GM19328 (cell line): Measurements from ENCODE around the gene P2RY8.
A peak's percentile ranks its signal among the peaks of the same experiment; 100 is the strongest.
"Not testable (repeated sequence)": the region's sequence is repeated elsewhere in the genome, so short reads cannot be mapped to it uniquely, and the experiment has no call there.

Experiments
- ATAC-seq: cut with Tn5 transposase; IDR thresholded peaks from one replicate; pipeline ENCODE4 v1.9.1; 2021; ENCODE audit warnings: mild to moderate bottlenecking, moderate library complexity; ENCODE audit not compliant: unreplicated experiment

P2RY8 gene

DNA sequence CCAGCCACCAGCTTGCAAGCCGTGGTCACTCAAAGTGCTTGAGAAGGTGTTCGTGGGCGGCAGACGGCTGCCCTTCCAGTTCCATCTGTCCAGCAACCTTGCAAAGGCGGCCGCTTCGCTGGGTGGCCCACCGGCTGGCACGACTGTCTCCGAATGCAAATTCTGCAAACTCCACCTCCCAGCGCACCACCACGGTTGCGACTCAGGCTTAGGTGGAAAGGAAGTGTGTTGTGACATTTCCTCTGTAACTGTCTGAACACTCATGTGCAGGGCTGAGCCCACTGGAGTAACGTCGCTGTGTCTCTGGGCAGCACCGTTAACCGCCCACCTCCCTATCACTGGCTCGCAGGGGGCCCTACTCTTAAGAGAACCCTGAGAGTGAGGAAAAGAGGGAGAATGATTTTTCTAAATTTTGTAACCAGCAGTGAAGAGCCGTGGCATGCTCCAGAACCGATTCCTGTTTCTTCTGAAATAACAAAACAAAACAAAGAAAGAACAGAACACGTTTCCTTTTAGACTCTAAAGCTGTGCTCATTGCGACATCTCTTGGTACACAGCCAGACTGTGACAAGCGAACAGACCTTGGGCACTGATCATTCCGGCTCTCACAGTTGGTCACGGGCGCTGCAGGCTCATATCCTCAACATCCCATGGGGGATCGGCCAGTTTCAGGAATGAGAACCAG lies at the start of gene P2RY8:
TSS of gene P2RY8 (minus strand) at position 155 of the 685 bp plus-strand sequence. CDS start 70,627 bp downstream, outside the sequence.
- ATAC-seq = peak; percentile 65

- no peak for ATAC-seq
Measured at GRCh38 chrX:1584237-1585011, 47.4 kb upstream of the P2RY8 start.

- peak; percentile 72 for ATAC-seq
Measured at GRCh38 chrX:1582686-1583437, 45.9 kb upstream of the P2RY8 start.

DNA sequence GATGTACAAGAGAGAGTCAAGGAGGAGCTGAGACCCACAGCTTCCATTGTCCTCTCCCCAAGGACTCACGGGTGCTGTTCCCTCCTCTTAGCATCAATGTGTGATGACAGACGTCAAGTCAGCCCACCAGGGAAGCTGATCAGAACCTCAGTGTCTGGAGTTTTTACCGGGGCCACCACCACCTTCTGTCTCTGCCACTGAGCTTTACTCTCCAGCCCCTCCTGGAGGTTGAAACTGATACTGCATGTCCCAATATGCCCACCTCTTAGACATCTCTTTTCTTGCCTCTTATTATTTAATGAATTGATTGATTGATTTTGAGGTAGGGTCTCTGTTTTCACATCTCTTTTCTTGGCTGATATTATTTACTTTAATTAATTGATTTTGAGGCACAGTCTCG lies 44.1 kb upstream of the P2RY8 start:
- ATAC-seq = no peak

GRCh38 chrX:1578511-1579173 lies 41.7 kb upstream of the P2RY8 start:
- ATAC-seq = no peak

DNA sequence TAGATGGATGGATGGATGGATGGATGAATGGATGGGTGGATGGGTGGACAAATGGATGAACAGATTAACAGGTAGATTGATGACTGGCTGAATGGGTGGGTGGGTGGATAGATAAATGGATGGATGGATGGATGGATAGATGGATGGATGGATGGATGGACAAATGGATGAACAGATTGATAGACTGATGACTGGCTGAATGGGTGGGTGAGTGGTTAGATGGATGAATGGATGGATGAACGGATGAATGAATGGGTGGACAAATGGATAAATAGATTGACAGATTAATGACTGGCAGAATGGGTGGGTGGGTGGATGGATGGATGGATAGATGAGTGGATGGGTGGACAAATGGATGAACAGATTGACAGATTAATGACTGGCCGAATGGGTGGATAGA lies 40.9 kb upstream of the P2RY8 start:
- ATAC-seq = no peak

DNA sequence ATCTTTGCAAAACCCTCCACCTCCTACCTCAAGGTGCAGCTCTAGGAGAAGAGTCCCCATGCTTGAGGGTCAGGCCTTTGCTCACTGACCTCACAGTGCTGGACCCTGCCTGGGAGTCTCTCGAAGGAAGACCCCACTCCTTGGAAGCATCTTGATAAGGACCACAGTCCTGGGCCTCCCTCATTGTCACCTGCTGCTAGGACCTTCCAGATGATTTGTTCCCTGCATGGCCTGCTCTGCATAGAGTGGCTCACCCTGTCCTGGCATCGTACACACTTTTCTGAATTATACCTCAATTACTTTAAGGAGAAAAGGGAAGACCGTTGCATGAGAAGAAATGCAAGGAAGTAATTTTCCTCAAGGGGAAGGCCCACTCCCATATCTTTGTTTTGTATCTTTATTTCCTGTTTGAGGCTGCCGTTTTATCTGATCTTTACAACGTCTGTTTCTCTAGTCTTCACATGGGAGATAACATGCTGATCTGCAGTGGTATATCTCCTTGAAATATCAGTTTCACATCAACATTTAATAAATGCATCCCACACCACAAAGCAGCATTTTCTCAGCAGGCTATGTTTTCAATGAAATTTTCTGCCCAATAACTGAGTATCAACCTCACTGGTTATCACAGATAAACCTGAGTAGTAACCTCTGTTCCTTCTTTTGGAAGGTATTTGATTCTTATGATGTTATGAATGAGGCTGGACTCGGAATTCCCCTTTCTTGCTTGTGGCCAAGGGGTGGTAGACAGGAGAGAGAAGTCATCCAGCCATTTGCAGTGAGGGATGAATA lies 39.4 kb upstream of the P2RY8 start:
- ATAC-seq = no peak

DNA sequence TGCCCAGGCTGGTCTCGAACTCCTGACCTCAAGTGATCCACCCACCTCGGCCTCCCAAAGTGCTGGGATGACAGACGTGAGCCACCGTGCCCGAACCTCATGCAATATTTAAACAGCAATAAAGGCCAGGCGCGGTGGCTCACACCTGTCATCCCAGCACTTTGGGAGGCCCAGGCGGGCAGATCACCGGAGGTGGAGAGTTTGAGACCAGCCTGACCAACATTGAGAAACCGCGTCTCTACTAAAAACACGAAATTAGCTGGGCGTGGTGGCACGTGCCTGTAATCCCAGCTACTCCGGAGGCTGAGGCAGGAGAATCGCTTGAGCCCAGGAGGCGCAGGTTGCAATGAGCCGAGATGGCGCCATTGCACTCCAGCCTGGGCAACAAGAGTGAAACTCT lies 37.2 kb upstream of the P2RY8 start:
- not testable (repeated sequence) for ATAC-seq

GRCh38 chrX:1564750-1565683 lies 28.0 kb upstream of the P2RY8 start:
- no peak for ATAC-seq

DNA sequence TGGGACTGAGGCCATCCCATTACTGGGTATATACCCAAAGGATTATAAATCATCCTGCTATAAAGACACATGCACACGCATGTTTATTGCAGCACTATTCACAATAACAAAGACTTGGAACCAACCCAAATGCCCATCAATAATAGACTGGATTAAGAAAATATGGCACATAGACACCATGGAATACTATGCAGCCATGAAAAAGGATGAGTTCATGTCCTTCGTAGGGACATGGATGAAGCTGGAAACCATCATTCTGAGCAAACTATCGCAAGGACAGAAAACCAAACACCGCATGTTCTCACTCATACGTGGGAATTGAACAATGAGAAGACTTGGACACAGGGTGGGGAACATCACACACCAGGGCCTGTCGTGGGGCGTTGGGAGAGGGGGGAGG lies 27.1 kb upstream of the P2RY8 start:
- ATAC-seq = not testable (repeated sequence)

GRCh38 chrX:1561164-1561563 lies 24.2 kb upstream of the P2RY8 start:
- ATAC-seq = no peak

DNA sequence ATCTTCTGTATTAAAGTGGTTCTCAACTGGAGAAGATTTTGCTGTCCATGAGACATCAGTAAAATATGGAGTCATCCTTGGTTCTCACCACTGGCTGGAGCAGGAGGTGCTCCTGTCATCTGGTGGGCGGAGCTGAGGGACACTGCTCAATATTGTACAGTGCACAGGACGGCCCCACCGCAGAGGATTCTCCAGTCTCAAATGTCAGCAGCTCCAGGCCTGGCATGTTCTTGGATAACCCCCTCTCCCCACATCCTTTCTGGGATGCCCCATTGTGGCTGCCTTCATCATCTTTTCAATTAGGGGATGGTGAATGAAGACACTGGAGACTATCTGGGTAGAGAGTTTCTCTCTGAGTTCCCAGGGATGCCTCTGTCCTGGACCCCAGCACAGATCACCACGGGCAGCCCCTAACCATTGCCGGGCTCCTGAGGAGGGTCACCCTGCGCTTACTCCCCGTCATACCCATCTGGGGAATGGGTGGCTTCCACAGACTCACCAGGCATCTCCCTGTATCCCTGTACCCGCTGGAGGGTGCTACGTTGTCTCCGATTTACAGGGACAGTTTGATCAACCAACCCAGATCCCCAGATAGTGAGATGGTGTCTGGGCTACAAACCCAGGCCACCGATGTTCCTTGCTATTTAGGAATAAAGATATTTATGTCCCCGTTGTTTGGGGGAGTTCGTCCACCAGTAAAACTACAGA lies 21.9 kb upstream of the P2RY8 start:
- ATAC-seq = no peak

GRCh38 chrX:1557442-1557841 lies 20.5 kb upstream of the P2RY8 start:
- ATAC-seq = not testable (repeated sequence)

GRCh38 chrX:1555370-1555769 lies 18.4 kb upstream of the P2RY8 start:
- no peak for ATAC-seq

DNA sequence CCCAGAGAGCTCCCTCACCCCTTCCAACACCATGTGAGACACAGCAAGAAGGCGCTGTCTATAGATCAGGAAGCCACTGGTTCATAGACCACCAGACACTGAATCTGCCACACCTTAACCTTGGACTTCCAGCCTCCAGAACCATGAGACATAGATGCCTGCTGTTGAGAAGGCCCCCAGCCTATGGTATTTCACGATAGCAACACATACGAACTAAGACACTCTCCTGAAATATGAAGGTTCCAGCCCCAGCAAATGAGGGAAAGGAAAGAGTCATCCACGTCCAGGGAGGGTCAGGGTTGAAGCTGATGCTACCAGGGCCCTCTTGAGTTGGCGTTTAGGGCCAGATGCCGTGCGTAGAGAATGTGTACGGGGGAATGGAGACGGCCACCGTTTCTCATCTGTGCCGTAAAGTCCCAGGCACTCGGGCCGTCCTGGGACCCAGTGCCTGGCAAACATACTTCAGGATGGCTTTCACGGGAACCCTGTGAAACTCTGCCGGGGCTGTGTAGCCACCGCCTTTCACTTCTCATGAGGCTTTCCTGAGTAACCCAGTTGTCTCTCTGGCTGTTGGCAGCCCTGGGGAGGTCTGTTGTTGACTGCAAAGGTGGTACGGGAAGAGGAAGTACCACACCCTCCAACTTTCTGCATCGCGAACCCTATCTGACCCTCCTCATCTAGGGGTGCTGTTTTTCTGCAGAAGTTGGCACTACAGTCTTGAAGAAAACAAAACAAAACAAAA lies 17.7 kb upstream of the P2RY8 start:
- ATAC-seq = no peak

- ATAC-seq = no peak
Measured at GRCh38 chrX:1551959-1552546, 15.1 kb upstream of the P2RY8 start.

DNA sequence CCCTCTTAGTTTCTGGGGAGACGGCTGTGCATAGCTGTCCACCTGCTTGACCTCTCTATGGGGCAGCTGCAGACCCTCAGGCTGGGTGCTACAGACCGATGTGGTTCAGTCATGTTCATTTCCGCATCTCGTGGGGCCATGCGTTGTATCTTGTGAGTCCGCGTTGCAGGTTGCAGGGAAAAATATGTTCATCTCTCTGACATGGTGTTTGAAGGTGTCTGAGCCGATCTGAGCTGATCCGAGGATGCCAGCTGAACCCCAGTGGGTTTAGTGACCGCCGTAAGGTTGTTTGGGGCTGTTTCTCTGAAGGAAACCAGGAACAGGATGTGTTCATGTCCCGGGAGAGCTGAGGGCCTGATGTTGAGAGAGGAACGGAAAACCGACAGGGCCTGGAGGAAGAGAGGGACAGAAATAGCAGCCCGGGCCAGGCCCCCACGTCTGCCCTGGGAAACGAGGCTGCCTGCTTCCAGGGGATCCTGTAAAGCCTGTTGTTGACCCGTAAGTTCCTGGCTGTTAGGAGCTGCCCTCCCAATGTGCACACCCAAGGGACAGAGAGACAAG lies 9.8 kb upstream of the P2RY8 start:
- ATAC-seq = no peak
